HEK293 (cell line): ENCODE data around the gene ZDHHC6.

Experiments
- CTCF ChIA-PET: fragments of 350-600 bp; formaldehyde crosslinking; extraction: SDS; loops from one replicate; lab custom pipeline; 2021; ENCODE audit warnings: antibody characterized with exemption; lab: Yijun Ruan, JAX
- POLR2A ChIA-PET: fragments of 300-600 bp; formaldehyde crosslinking; extraction: SDS; loops from one replicate; lab custom pipeline; 2020; ENCODE audit warnings: antibody characterized with exemption, inconsistent platforms; lab: Yijun Ruan, JAX
- H3K27ac ChIP-seq: fragments of 200-500 bp; sonication (Bioruptor generic); 2 replicates; pipeline ENCODE4 v1.5.1; 2014; ENCODE audit warnings: low read depth, low read length, control low read depth, inconsistent platforms; ENCODE audit errors: extremely low read depth
- H3K36me3 ChIP-seq, 2 experiments: fragments of 200-500 bp in 1 of 2; sonication (Bioruptor generic) in 1 of 2; 1 replicate in 1 of 2; 2 replicates in 1 of 2; pipeline ENCODE4 v1.5.1; 2014 to 2017; ENCODE audit warnings: inconsistent platforms in 2 of 2, low read length in 2 of 2; ENCODE audit not compliant: control insufficient read depth in 2 of 2, insufficient read depth in 1 of 2
- H3K4me1 ChIP-seq: fragments of 200-500 bp; sonication (Bioruptor generic); 2 replicates; pipeline ENCODE4 v1.5.1; 2014; ENCODE audit warnings: mild to moderate bottlenecking, low read length, inconsistent platforms; ENCODE audit not compliant: control insufficient read depth, insufficient read depth
- H3K4me3 ChIP-seq: 2 replicates; pipeline ENCODE4 v1.5.1; 2011; ENCODE audit warnings: low read depth, mild to moderate bottlenecking, control low read depth, low read length, moderate library complexity
- H3K9me3 ChIP-seq: fragments of 200-500 bp; sonication (Bioruptor generic); 2 replicates; pipeline ENCODE4 v1.5.1; 2014; ENCODE audit warnings: low read depth, low read length, inconsistent platforms; ENCODE audit not compliant: control insufficient read depth, insufficient read depth
- KLF9 ChIP-seq: fragments of 450-650 bp; formaldehyde crosslinking; IDR thresholded peaks from 2 replicates; pipeline ENCODE4 v1.5.1; 2016; ENCODE audit warnings: missing biosample characterization, missing genetic modification characterization, low read depth
- OSR2 ChIP-seq: fragments of 450-650 bp; formaldehyde crosslinking; IDR thresholded peaks from 2 replicates; pipeline ENCODE4 v1.5.1; 2016; ENCODE audit warnings: missing biosample characterization, missing genetic modification characterization
- PRDM1 ChIP-seq: fragments of 450-650 bp; formaldehyde crosslinking; IDR thresholded peaks from 2 replicates; pipeline ENCODE4; 2016; ENCODE audit warnings: missing biosample characterization, missing genetic modification characterization
- PRDM6 ChIP-seq: fragments of 450-650 bp; formaldehyde crosslinking; IDR thresholded peaks from 2 replicates; pipeline ENCODE4 v1.5.1; 2017; ENCODE audit warnings: missing biosample characterization, missing genetic modification characterization
- ZNF114 ChIP-seq: fragments of 450-650 bp; formaldehyde crosslinking; IDR thresholded peaks from 2 replicates; pipeline ENCODE4 v1.5.0; 2017; ENCODE audit warnings: missing biosample characterization, missing genetic modification characterization
- ZNF132 ChIP-seq: fragments of 450-650 bp; formaldehyde crosslinking; IDR thresholded peaks from 2 replicates; pipeline ENCODE4 v1.5.1; 2017; ENCODE audit warnings: missing biosample characterization, missing genetic modification characterization, borderline replicate concordance
- ZNF140 ChIP-seq: fragments of 450-650 bp; formaldehyde crosslinking; IDR thresholded peaks from 2 replicates; pipeline ENCODE4 v1.5.1; 2016; ENCODE audit warnings: missing biosample characterization, missing genetic modification characterization
- ZNF19 ChIP-seq: fragments of 450-650 bp; formaldehyde crosslinking; IDR thresholded peaks from 2 replicates; pipeline ENCODE4; 2016; ENCODE audit warnings: missing biosample characterization, missing genetic modification characterization, low read depth
- ZNF239 ChIP-seq: fragments of 450-650 bp; formaldehyde crosslinking; IDR thresholded peaks from 2 replicates; pipeline ENCODE4 v1.5.1; 2016; ENCODE audit warnings: missing biosample characterization, missing genetic modification characterization
- ZNF302 ChIP-seq: fragments of 450-650 bp; formaldehyde crosslinking; IDR thresholded peaks from 2 replicates; pipeline ENCODE4 v1.5.1; 2016; ENCODE audit warnings: missing biosample characterization, missing genetic modification characterization, low read depth
- ZNF311 ChIP-seq: fragments of 450-650 bp; formaldehyde crosslinking; IDR thresholded peaks from 2 replicates; pipeline ENCODE4 v1.5.1; 2017; ENCODE audit warnings: missing biosample characterization, missing genetic modification characterization, borderline replicate concordance
- ZNF544 ChIP-seq: fragments of 450-650 bp; formaldehyde crosslinking; IDR thresholded peaks from 2 replicates; pipeline ENCODE4 v1.5.0; 2017; ENCODE audit warnings: missing biosample characterization, missing genetic modification characterization
- ZNF660 ChIP-seq: fragments of 450-650 bp; IDR thresholded peaks from 2 replicates; pipeline ENCODE4 v1.5.1; 2018; ENCODE audit warnings: missing biosample characterization, mild to moderate bottlenecking, missing genetic modification characterization
- ZNF777 ChIP-seq: fragments of 450-650 bp; formaldehyde crosslinking; IDR thresholded peaks from 2 replicates; pipeline ENCODE4 v1.5.1; 2017; ENCODE audit warnings: missing biosample characterization, missing genetic modification characterization, borderline replicate concordance
- ZNF792 ChIP-seq: fragments of 450-650 bp; formaldehyde crosslinking; IDR thresholded peaks from 2 replicates; pipeline ENCODE4 v1.5.1; 2016; ENCODE audit warnings: missing biosample characterization, missing genetic modification characterization
- TF ChIP-seq, protein P1 (sequence below): fragments of 450-650 bp; IDR thresholded peaks from 2 replicates; pipeline ENCODE4 v1.5.1; 2018; ENCODE audit warnings: missing biosample characterization, missing genetic modification characterization
- TF ChIP-seq, protein P2 (sequence below): fragments of 450-650 bp; formaldehyde crosslinking; IDR thresholded peaks from 2 replicates; pipeline ENCODE4 v1.5.1; 2016; ENCODE audit warnings: missing biosample characterization, missing genetic modification characterization
- TF ChIP-seq, protein P3 (sequence below): fragments of 450-650 bp; formaldehyde crosslinking; IDR thresholded peaks from 2 replicates; pipeline ENCODE4 v1.5.1; 2016; ENCODE audit warnings: missing biosample characterization, missing genetic modification characterization
- TF ChIP-seq, protein P4 (sequence below): fragments of 450-650 bp; formaldehyde crosslinking; IDR thresholded peaks from 2 replicates; pipeline ENCODE4 v1.5.1; 2016; ENCODE audit warnings: missing biosample characterization, missing genetic modification characterization, borderline replicate concordance

ZDHHC6 gene

DNA sequence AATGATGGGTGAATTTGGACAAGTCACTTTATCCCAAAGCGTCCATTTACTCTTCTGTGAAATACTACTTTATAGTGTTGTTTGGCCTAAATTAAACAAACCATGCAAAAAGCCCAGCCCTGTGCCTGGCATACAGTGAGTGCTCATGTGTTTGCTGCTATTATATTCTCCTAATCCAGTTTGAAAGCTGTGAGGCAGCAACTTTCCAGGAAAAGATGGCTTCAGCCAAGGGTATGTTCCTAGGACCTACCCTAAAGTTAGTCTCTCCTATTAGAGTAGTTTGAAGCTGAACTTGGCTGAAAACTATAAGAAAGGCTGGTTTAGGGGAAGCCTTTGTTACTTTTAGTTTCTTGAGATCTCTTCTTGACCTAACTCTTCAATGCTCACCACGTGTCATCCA is 52.9 kb downstream of the ZDHHC6 start:
- ChIA-PET CTCF (no interaction called here), POLR2A (no interaction called here)
- Histone ChIP-seq H3K4me3 (no peak overlapping the region), H3K27ac (no peak overlapping the region), H3K36me3 (no peaks in the 10 kb centered on the region), H3K9me3 (no peaks in the 10 kb centered on the region), H3K4me1 (no peaks in the 10 kb centered on the region)
- TF ChIP-seq ZNF140 (tag by site-specific recombination) (no peak), ZNF792 (tag by site-specific recombination) (no peak), OSR2 (tag by site-specific recombination) (no peak)

- no peaks in the 10 kb centered on the region for H3K36me3 ChIP-seq
- H3K9me3 ChIP-seq, result no peaks in the 10 kb centered on the region
- no peak overlapping the region for H3K27ac ChIP-seq
- TF ChIP-seq PRDM1 (no peak), ZNF660 (tag by site-specific recombination) (no peak), ZNF777 (no peak), ZNF19 (no peak), ZNF311 (no peak), ZNF114 (tag by site-specific recombination) (no peak), ZNF544 (tag by site-specific recombination) (no peak), ZNF239 (tag by site-specific recombination) (no peak), ZNF132 (tag by site-specific recombination) (no peak), KLF9 (tag by site-specific recombination) (no peak), PRDM6 (no peak), ZNF302 (tag by site-specific recombination) (no peak)
- TF ChIP-seq, protein P1, sequence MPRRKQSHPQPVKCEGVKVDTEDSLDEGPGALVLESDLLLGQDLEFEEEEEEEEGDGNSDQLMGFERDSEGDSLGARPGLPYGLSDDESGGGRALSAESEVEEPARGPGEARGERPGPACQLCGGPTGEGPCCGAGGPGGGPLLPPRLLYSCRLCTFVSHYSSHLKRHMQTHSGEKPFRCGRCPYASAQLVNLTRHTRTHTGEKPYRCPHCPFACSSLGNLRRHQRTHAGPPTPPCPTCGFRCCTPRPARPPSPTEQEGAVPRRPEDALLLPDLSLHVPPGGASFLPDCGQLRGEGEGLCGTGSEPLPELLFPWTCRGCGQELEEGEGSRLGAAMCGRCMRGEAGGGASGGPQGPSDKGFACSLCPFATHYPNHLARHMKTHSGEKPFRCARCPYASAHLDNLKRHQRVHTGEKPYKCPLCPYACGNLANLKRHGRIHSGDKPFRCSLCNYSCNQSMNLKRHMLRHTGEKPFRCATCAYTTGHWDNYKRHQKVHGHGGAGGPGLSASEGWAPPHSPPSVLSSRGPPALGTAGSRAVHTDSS (tag by site-specific recombination), result no peak
- TF ChIP-seq, protein P2, sequence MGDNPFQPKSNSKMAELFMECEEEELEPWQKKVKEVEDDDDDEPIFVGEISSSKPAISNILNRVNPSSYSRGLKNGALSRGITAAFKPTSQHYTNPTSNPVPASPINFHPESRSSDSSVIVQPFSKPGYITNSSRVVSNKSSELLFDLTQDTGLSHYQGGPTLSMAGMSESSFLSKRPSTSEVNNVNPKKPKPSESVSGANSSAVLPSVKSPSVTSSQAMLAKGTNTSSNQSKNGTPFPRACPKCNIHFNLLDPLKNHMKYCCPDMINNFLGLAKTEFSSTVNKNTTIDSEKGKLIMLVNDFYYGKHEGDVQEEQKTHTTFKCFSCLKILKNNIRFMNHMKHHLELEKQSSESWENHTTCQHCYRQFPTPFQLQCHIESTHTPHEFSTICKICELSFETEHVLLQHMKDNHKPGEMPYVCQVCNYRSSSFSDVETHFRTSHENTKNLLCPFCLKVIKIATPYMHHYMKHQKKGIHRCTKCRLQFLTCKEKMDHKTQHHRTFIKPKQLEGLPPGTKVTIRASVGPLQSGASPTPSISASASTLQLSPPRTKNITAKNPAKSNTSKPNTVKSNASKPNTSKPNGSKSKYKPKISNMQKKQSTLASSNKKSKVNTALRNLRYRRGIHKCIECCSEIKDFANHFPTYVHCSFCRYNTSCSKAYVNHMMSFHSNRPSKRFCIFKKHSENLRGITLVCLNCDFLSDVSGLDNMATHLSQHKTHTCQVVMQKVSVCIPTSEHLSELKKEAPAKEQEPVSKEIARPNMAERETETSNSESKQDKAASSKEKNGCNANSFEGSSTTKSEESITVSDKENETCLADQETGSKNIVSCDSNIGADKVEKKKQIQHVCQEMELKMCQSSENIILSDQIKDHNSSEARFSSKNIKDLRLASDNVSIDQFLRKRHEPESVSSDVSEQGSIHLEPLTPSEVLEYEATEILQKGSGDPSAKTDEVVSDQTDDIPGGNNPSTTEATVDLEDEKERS (tag by site-specific recombination), result no peak
- TF ChIP-seq, protein P3, sequence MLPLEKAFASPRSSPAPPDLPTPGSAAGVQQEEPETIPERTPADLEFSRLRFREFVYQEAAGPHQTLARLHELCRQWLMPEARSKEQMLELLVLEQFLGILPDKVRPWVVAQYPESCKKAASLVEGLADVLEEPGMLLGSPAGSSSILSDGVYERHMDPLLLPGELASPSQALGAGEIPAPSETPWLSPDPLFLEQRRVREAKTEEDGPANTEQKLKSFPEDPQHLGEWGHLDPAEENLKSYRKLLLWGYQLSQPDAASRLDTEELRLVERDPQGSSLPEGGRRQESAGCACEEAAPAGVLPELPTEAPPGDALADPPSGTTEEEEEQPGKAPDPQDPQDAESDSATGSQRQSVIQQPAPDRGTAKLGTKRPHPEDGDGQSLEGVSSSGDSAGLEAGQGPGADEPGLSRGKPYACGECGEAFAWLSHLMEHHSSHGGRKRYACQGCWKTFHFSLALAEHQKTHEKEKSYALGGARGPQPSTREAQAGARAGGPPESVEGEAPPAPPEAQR (tag by site-specific recombination), result no peak
- TF ChIP-seq, protein P4, sequence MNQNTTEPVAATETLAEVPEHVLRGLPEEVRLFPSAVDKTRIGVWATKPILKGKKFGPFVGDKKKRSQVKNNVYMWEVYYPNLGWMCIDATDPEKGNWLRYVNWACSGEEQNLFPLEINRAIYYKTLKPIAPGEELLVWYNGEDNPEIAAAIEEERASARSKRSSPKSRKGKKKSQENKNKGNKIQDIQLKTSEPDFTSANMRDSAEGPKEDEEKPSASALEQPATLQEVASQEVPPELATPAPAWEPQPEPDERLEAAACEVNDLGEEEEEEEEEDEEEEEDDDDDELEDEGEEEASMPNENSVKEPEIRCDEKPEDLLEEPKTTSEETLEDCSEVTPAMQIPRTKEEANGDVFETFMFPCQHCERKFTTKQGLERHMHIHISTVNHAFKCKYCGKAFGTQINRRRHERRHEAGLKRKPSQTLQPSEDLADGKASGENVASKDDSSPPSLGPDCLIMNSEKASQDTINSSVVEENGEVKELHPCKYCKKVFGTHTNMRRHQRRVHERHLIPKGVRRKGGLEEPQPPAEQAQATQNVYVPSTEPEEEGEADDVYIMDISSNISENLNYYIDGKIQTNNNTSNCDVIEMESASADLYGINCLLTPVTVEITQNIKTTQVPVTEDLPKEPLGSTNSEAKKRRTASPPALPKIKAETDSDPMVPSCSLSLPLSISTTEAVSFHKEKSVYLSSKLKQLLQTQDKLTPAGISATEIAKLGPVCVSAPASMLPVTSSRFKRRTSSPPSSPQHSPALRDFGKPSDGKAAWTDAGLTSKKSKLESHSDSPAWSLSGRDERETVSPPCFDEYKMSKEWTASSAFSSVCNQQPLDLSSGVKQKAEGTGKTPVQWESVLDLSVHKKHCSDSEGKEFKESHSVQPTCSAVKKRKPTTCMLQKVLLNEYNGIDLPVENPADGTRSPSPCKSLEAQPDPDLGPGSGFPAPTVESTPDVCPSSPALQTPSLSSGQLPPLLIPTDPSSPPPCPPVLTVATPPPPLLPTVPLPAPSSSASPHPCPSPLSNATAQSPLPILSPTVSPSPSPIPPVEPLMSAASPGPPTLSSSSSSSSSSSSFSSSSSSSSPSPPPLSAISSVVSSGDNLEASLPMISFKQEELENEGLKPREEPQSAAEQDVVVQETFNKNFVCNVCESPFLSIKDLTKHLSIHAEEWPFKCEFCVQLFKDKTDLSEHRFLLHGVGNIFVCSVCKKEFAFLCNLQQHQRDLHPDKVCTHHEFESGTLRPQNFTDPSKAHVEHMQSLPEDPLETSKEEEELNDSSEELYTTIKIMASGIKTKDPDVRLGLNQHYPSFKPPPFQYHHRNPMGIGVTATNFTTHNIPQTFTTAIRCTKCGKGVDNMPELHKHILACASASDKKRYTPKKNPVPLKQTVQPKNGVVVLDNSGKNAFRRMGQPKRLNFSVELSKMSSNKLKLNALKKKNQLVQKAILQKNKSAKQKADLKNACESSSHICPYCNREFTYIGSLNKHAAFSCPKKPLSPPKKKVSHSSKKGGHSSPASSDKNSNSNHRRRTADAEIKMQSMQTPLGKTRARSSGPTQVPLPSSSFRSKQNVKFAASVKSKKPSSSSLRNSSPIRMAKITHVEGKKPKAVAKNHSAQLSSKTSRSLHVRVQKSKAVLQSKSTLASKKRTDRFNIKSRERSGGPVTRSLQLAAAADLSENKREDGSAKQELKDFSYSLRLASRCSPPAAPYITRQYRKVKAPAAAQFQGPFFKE, result no peak
- ChIA-PET CTCF (no interaction called here), POLR2A (no interaction called here)
- H3K4me3 ChIP-seq, result no peak overlapping the region
- no peaks in the 10 kb centered on the region for H3K4me1 ChIP-seq
Observed at GRCh38 chr10:112393341-112393740, 53.4 kb downstream of the ZDHHC6 start.
